Neural cell (in vitro differentiated cells): Measurements from ENCODE around the gene IMPDH2. TPM values are rescaled to one million over a fixed set of nuclear protein-coding genes. Genes with fewer than 3 reads are reported as not detected.

Experiments used
- H2AFZ ChIP-seq: fragments of 200-600, 300-800 bp; sonication (generic), shearing (Covaris generic); 2 replicates; pipeline ENCODE4 v1.6.0; 2014; ENCODE audit warnings: low read depth, mild to moderate bottlenecking, antibody characterized with exemption, low read length, moderate library complexity
- H3F3A ChIP-seq: fragments of 200-600 bp; shearing (Covaris generic); 2 replicates; pipeline ENCODE4 v1.6.1; 2016; ENCODE audit warnings: mild to moderate bottlenecking, moderate library complexity, mixed read lengths, antibody characterized with exemption, low read length; ENCODE audit not compliant: insufficient read depth, poor library complexity, severe bottlenecking
- H3K27ac ChIP-seq: fragments of 200-600, 300-800 bp; sonication (generic), shearing (Covaris generic); 2 replicates; pipeline ENCODE4 v1.5.1; 2014; ENCODE audit warnings: mild to moderate bottlenecking, low read length, moderate library complexity
- H3K27me3 ChIP-seq: fragments of 300-800, 200-600 bp; sonication (generic), shearing (Covaris generic); 2 replicates; pipeline ENCODE4 v1.6.0; 2014; ENCODE audit warnings: mild to moderate bottlenecking, low read depth, low read length, moderate library complexity; ENCODE audit not compliant: insufficient read depth
- H3K36me3 ChIP-seq: fragments of 300-800, 200-600 bp; sonication (generic), shearing (Covaris generic); 2 replicates; pipeline ENCODE4 v1.5.1; 2014; ENCODE audit warnings: mild to moderate bottlenecking, antibody characterized with exemption, low read length, moderate library complexity; ENCODE audit not compliant: insufficient read depth
- H3K4me2 ChIP-seq: fragments of 300-800, 200-600 bp; sonication (generic), shearing (Covaris generic); 2 replicates; pipeline ENCODE4 v1.6.0; 2014; ENCODE audit warnings: mild to moderate bottlenecking, low read length
- H3K4me3 ChIP-seq: fragments of 300-800, 200-600 bp; sonication (generic), shearing (Covaris generic); 2 replicates; pipeline ENCODE4 v1.5.1; 2014; ENCODE audit warnings: mild to moderate bottlenecking, low read length, moderate library complexity
- H3K79me2 ChIP-seq: fragments of 200-600 bp; shearing (Covaris generic); replicated peaks from 2 replicates; pipeline ENCODE4 v1.6.0; 2014; ENCODE audit warnings: mild to moderate bottlenecking, low read length, moderate library complexity; ENCODE audit not compliant: insufficient read depth
- H3K9ac ChIP-seq: fragments of 300-800, 200-600 bp; sonication (generic), shearing (Covaris generic); 2 replicates; pipeline ENCODE4 v1.6.1; 2016; ENCODE audit warnings: mild to moderate bottlenecking, low read length, mixed read lengths
- H3K9me2 ChIP-seq: fragments of 200-600 bp; shearing (Covaris generic); 2 replicates; pipeline ENCODE4 v1.6.1; 2016; ENCODE audit warnings: mild to moderate bottlenecking, low read length, mixed read lengths; ENCODE audit not compliant: insufficient read depth
- H3K9me3 ChIP-seq: fragments of 200-600, 300-800 bp; sonication (generic), shearing (Covaris generic); 2 replicates; pipeline ENCODE4 v1.6.1; 2016; ENCODE audit warnings: mild to moderate bottlenecking, mixed run types, low read length, moderate library complexity, mixed read lengths
- H4K20me1 ChIP-seq: fragments of 200-600 bp; shearing (Covaris generic); 2 replicates; pipeline ENCODE4 v1.6.1; 2016; ENCODE audit warnings: mild to moderate bottlenecking, mixed run types; ENCODE audit not compliant: insufficient read depth
- EP300 ChIP-seq: fragments of 450-650 bp; conservative IDR thresholded peaks from 2 replicates; pipeline ENCODE4 v1.6.1; 2014; ENCODE audit warnings: antibody characterized with exemption, mild to moderate bottlenecking, moderate library complexity; ENCODE audit not compliant: poor library complexity, severe bottlenecking
- EZH2 ChIP-seq: fragments of 200-600, 300-800 bp; shearing (Covaris generic), sonication (generic); IDR thresholded peaks from 2 replicates; pipeline ENCODE4 v1.6.1; 2014; ENCODE audit warnings: antibody characterized with exemption, low read length, borderline replicate concordance, mild to moderate bottlenecking; ENCODE audit not compliant: insufficient read depth, poor library complexity, severe bottlenecking
- MXI1 ChIP-seq: fragments of 450-650 bp; conservative IDR thresholded peaks from 2 replicates; pipeline ENCODE4 v1.6.1; 2014; ENCODE audit warnings: antibody characterized with exemption, mild to moderate bottlenecking; ENCODE audit not compliant: poor library complexity, severe bottlenecking
- POLR2AphosphoS5 ChIP-seq: IDR thresholded peaks from 2 replicates; pipeline ENCODE4 v1.6.1; 2012
- RAD21 ChIP-seq: fragments of 450-650 bp; conservative IDR thresholded peaks from 2 replicates; pipeline ENCODE4 v1.6.1; 2014; ENCODE audit warnings: antibody characterized with exemption, mild to moderate bottlenecking, moderate library complexity
- SMC3 ChIP-seq: fragments of 450-650 bp; conservative IDR thresholded peaks from 2 replicates; pipeline ENCODE4 v1.6.1; 2014; ENCODE audit warnings: antibody characterized with exemption, mild to moderate bottlenecking, moderate library complexity; ENCODE audit not compliant: poor library complexity
- TAF1 ChIP-seq: IDR thresholded peaks from 2 replicates; pipeline ENCODE4 v1.6.1; 2012; ENCODE audit warnings: low read depth
- polyA plus RNA-seq: library from polyadenylated mRNA; depleted of rRNA; stranded (reverse); fragments of >200 nt; gene quantifications from 2 replicates; pipeline ENCODE4 v1.2.3, GENCODE V29; 2014
- TF ChIP-seq, protein P1 (sequence below): fragments of 450-650 bp; IDR thresholded peaks from 2 replicates; pipeline ENCODE4 v1.5.1; 2014; ENCODE audit warnings: antibody characterized with exemption, mild to moderate bottlenecking, moderate library complexity; ENCODE audit not compliant: poor library complexity, severe bottlenecking
- TF ChIP-seq, protein P2 (sequence below): IDR thresholded peaks from 2 replicates; pipeline ENCODE4 v1.6.1; 2012; ENCODE audit warnings: borderline replicate concordance

The IMPDH2 gene
- polyA plus RNA-seq, 1 donor from 2014 or later = 137 TPM

DNA sequence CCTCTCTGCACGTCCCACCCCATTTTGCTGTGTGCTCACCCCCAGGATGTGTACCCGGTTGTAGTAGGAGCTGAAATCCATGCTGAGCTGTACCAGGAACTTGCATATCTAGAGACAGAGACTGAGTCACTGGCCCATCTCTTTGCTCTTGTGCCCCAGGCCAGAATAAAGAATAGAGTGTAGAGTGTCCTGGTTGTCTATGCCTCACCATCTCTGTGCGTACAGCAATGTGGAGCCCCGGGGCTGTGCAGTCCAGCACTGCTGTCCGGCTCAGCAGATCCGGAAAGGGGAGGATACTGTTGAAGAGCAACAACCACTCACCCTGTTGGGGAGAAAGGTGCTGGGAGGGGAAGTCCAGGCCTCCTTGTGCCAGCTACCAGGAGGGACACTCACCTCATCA is 13.4 kb downstream of the IMPDH2 start:
- Histone ChIP-seq H2AFZ (no peak overlapping the region), H3K9me2 (no peaks in the 10 kb centered on the region), H3K27ac (no peak overlapping the region), H3K4me2 (no peak overlapping the region), H3F3A (no peaks in the 10 kb centered on the region), H3K36me3 (no peaks in the 10 kb centered on the region), H4K20me1 (peaks cover 9% of the 10 kb centered on the region), H3K27me3 (no peaks in the 10 kb centered on the region), H3K4me3 (no peak overlapping the region), H3K9ac (no peak overlapping the region), H3K79me2 (peaks cover 41% of the 10 kb centered on the region), H3K9me3 (no peaks in the 10 kb centered on the region)
- TF ChIP-seq RAD21 (no peak), SMC3 (no peak), EP300 (no peak), EZH2 (no peak), MXI1 (no peak), TAF1 (no peak), POLR2AphosphoS5 (no peak)
- TF ChIP-seq, protein P1, sequence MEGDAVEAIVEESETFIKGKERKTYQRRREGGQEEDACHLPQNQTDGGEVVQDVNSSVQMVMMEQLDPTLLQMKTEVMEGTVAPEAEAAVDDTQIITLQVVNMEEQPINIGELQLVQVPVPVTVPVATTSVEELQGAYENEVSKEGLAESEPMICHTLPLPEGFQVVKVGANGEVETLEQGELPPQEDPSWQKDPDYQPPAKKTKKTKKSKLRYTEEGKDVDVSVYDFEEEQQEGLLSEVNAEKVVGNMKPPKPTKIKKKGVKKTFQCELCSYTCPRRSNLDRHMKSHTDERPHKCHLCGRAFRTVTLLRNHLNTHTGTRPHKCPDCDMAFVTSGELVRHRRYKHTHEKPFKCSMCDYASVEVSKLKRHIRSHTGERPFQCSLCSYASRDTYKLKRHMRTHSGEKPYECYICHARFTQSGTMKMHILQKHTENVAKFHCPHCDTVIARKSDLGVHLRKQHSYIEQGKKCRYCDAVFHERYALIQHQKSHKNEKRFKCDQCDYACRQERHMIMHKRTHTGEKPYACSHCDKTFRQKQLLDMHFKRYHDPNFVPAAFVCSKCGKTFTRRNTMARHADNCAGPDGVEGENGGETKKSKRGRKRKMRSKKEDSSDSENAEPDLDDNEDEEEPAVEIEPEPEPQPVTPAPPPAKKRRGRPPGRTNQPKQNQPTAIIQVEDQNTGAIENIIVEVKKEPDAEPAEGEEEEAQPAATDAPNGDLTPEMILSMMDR = no peak
- TF ChIP-seq, protein P2, sequence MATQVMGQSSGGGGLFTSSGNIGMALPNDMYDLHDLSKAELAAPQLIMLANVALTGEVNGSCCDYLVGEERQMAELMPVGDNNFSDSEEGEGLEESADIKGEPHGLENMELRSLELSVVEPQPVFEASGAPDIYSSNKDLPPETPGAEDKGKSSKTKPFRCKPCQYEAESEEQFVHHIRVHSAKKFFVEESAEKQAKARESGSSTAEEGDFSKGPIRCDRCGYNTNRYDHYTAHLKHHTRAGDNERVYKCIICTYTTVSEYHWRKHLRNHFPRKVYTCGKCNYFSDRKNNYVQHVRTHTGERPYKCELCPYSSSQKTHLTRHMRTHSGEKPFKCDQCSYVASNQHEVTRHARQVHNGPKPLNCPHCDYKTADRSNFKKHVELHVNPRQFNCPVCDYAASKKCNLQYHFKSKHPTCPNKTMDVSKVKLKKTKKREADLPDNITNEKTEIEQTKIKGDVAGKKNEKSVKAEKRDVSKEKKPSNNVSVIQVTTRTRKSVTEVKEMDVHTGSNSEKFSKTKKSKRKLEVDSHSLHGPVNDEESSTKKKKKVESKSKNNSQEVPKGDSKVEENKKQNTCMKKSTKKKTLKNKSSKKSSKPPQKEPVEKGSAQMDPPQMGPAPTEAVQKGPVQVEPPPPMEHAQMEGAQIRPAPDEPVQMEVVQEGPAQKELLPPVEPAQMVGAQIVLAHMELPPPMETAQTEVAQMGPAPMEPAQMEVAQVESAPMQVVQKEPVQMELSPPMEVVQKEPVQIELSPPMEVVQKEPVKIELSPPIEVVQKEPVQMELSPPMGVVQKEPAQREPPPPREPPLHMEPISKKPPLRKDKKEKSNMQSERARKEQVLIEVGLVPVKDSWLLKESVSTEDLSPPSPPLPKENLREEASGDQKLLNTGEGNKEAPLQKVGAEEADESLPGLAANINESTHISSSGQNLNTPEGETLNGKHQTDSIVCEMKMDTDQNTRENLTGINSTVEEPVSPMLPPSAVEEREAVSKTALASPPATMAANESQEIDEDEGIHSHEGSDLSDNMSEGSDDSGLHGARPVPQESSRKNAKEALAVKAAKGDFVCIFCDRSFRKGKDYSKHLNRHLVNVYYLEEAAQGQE = no peak

DNA sequence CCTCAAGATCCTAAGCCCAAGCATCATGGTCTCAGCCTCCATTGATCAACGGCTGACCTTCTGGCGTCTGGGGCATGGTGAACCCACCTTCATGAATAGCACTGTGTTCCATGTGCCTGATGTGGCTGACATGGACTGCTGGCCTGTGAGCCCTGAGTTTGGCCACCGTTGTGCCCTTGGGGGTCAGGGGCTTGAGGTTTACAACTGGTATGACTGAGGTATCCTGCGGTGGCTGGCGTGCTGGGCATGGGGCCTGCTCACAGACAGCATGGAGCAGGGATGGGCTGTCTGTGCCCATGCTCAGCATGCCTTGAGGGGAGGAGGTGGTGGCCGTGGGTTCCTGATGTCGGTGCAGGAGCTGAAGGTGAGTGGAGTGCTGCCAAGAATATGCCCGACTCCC is 14.1 kb downstream of the IMPDH2 start:
- Histone ChIP-seq H3K36me3 (no peaks in the 10 kb centered on the region), H3K27me3 (no peaks in the 10 kb centered on the region), H3K9me3 (no peaks in the 10 kb centered on the region), H3F3A (no peaks in the 10 kb centered on the region), H3K27ac (no peak overlapping the region), H3K79me2 (peaks cover 35% of the 10 kb centered on the region), H4K20me1 (peaks cover 9% of the 10 kb centered on the region), H2AFZ (no peak overlapping the region), H3K4me3 (no peak overlapping the region), H3K9me2 (no peaks in the 10 kb centered on the region), H3K4me2 (no peak overlapping the region), H3K9ac (no peak overlapping the region)
- no peak for TF ChIP-seq SMC3
- TF ChIP-seq EP300 = no peak
- TF ChIP-seq POLR2AphosphoS5 = no peak
- TF ChIP-seq TAF1 = no peak
- TF ChIP-seq, protein P1 = no peak
- TF ChIP-seq MXI1 = no peak
